Raji (cell line): Measurements from ENCODE around the gene ACBD5.

Source experiments
- POLR2A ChIP-seq: IDR thresholded peaks from 2 replicates; pipeline ENCODE4 v1.6.1; 2011; ENCODE audit warnings: low read depth, low read length, control low read depth; ENCODE audit not compliant: insufficient read depth

ACBD5 gene

DNA sequence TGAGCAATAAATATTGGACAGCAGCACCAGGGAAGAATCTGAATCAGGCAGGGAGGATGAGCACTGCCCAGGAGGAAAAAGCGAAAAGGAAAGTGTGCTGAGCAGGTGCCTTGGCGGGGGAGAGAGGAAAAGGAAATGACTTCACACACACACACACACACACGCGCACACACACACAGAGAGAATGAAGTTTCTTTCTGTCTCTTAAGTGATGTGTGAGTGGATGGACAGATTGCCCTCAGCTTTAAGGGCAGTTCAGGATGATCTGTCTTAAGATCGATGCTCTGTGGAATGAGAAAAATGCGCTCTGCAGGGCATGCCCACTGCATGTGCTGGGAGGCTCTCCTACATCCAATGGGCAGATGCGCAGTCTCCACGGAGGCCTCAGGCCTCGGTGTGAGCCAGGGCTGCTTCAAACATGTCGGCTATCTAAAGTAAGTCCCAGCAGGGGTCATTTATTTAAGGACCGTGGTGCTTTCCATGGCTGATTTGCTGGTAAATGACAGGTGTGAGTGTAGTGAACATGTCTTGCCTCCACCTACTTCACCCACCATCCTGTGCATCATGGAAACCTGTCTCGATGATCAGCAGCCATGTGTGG is 2.5 kb upstream of the ACBD5 start:
- peak; percentile 82 for TF ChIP-seq POLR2A

DNA sequence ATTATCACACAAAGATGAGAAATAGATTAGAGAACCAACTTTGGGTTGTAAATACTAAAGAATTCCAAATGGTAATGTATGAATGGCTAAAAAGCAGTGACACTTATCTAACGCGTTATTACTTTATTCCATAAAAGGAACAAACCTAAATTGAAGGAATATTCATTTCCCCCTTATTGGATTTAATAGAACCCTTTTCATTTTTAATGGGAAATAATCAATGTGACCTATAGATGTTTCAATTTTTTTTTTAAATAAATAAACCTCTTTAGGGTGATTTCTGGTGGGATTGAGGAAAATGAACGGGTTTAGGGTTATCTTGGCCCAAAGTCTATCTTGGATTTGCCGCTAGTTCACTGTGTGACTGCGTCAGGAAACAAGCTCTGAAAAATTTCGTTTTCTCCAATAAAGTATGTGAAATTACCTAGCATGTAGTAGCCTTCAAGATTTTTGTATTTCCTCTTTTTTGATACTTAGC is 1.9 kb upstream of the ACBD5 start:
- no peak for TF ChIP-seq POLR2A

DNA sequence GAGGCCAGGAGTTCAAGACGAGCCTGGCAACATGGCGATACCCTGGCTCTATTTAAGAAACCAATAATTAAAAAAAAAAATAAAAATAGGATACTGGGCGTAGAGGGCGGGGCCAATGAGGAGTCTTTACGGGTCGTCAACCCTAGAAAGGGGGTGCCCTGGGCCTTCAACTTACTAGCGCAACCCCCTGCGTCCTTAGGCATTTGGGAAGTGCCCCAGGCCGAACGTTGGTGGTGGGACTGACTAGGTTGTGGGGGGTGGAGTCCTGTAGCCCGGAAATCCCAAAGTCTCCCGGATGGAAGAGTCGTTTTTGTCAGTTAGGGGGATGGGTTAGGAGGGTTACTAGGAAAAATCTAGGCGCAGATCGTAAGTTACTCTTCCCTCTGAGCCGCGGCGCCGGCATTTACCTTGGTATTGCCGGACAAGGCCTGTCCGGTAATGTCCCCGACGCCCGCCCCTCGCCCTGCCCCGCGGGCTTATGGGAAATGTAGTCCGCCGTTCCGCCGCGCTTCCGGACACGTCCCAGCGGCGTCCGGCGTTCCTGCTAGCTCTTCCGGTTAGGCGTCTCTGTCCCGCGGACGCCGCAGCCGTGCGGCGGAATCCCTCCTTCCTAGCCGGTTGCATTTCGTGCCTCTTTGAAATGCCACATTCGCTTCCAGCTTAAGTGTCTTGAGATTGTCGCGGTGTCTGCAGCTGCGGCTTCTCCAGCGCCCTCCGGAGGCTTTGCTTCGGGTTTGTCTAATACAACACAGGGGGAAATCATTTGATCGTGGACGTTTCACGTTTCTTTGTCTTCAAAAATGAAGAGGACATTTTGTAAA is 1.3 kb upstream of the ACBD5 start:
- peak; percentile 86 for TF ChIP-seq POLR2A

DNA sequence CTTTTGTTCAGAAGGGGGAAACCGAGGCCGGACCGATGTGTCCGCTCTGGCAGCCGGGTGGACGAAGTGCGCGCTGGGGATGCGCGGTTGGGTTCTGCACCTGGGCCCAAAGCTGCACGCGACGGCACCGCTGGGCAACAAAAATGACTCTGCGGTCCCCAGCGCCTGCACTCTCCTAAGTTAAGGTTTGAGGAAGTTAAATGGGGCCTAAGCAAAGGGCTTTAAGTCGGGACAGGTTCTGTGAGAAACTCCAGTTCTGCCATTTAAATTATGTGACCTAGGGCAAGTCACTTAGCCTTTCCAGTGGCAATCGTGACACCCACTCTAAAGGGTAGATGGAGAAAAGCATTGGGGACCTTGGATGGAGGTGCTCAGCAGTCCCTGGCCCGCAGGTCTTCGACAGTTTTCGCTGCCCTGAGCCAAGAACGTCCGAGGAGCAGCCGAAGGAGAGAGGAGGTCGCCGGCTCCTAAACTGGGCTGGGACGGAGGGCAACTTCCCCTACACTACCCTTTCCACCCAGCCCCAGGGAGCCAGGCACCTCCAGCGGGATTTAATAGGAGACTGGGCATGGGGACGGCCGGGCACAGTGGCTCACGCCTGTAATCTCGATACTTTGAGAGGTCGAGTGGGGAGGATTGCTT is 534 bp upstream of the ACBD5 start:
- TF ChIP-seq POLR2A: no peak

DNA sequence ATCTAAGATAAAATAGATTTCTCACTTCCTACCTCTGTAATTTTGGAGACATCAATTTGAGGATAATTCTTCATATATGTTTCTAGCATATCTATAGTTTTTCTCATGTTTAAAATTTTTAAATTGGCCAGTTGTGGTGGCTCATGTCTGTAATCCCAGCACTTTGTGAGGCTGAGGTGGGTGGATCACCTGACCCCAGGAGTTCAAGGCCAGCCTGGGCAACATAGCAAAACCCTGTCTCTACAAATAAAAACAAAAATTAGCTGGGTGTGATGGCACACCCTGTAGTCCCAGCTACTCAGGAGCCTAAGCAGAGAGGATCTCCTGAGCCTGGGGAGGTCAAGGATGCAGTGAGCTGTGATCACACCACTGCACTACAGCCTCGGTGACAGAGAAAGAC is 4.9 kb downstream of the ACBD5 start:
- TF ChIP-seq POLR2A: no peak

DNA sequence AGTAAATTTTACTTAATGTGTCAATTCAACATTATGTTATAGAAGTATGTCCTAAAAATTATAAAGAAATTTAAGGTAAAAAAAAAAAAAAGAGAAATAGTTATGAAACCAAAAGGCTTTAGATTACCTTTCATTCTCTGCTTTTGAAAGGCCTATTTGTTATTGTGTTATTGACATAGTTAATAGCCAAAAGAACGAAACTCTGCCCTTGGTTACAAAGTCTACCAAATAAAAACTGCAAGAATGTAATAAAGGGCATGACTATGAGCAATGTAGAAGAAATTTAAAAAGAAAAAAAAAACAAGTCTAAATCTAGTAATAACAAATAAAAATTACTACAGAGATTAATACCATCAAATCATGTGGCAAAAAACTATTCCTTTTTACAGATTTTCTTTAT is 10.6 kb downstream of the ACBD5 start:
- TF ChIP-seq POLR2A: no peak

DNA sequence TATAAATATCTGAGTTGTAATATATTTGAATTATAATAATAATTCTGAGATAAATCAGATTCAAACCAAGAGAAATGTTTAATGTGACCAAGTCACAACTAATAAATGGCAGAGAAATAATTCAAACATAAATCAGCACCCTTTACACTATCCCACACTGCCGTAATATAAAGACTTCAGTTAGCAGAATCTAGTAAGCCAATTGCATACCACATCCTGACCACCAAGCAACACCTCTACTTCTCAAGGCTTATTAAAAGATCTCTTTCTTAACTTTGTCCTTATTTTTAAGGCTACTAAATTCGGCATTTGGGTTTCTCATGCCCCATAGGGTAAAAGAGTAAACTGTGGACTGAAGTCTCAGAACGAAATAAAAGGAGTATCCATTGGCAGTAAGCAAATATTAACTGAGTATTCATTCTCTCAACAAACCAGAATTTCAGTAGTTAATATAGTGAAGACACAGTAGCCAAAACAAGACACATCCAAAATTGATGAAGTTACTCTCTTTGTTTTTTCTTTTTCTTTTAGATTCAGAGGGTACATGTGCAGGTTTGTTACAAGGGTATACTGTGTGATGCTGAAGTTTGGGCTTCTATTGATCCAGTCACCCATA is 14.8 kb downstream of the ACBD5 start:
- no peak for TF ChIP-seq POLR2A

DNA sequence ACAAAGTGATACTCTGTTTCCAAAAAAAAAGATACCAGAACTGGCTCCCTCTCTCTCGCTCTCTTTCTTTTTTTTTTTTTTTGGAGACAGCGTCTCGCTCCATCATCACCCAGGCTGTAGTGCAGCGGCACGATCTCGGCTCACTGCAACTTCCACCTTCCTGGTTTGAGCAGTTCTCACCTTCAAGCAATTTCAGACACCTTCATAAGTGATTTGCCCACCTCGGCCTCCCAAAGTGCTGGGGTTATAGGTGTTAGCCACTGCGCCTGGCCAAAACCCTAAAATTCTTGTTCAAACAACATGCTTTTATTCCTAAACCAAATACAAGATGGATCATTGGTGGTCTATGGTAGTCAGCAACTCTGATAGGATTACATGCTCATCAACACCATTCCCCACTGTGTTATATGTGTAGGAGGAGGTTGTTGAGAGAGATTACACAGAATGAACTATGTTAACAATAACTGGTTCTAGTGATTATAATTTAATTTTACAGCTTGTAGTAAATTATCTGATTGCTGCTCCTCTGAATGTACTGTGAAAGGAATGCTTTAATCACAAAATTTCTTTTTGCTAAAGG is 15.5 kb downstream of the ACBD5 start:
- TF ChIP-seq POLR2A: no peak

DNA sequence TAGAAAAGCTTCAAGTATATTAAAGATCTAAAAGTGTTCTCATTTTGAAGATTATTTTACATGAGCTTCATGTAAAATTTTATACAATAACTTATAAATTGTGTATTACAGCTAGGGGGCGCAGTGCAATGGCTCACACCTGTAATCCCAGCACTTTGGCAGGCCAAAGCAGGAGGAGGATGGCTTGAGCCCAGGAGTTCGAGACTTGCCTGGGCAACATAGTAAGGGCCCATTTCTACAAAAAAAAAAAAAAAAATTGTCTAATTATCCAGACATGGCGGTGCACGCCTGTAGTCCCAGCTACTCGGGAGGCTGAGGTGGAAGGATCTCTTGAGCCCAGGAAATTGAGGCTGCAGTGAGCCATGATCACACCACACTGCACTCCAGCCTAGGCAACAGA is 16.6 kb downstream of the ACBD5 start:
- TF ChIP-seq POLR2A: no peak

DNA sequence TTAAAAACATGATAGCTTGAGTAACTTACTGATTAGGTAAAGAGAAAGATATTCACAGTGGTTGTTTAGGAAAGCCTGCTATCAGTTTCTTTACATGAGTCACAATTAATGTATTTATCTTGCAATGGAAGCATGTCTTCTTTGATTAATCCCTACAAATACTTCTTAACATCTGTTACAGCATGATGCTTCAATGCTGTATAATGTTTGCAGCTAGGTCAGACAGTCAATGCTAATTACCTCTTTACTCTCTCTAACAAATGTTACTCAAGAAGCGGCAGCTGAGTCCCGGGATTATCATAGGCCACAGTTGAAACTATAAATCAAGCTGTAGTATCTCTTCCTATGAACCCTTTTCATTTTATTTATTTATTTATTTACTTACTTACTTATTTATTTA is 33.2 kb downstream of the ACBD5 start:
- TF ChIP-seq POLR2A: no peak

DNA sequence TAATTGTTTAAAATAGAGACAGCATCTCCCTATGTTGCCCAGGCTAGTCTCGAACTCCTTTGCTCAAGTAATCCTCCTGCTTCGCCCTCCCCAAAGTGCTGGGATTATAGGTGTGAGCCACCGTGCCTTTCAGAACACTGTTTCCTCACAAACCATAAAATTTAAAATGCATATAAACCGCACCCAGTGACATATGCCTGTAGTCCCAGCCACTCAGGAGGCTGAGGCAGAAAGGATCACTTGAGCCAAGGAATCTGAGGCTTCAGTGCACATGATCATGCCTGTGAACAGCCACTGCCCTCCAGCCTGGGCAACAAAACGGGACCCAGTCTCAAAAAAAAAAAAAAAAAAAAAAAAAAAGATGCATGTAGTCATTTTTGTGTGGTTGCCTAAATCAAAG is 36.8 kb downstream of the ACBD5 start:
- no peak for TF ChIP-seq POLR2A

DNA sequence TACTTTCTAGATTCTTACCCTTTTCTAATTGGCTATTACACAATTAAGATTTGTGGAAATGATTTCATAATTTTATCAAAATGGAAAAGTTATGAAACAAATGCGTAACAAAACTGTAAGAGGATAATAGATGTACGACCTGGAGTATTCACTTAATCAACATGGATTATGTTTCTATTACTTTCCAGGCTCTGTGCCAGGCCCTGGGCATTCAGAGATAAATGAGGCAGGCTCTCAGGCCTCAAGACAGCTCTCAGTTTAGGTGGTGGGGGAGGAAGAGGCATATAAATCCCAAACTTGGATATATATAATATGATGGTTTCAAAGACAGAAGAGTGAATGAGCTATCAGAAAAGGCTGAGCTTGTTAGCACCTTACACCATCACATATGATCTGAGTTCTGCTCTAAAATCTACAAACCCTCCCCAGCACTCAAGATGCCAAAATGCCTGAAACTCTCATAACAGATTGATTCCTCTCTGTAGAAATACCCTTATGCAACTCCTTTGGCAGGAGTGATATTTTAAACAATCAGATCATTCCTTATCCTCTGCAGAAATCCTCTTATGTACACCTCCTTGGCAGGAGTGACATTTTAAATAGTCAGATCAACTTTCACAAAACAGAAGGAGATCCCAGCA is 42.5 kb downstream of the ACBD5 start:
- no peak for TF ChIP-seq POLR2A

DNA sequence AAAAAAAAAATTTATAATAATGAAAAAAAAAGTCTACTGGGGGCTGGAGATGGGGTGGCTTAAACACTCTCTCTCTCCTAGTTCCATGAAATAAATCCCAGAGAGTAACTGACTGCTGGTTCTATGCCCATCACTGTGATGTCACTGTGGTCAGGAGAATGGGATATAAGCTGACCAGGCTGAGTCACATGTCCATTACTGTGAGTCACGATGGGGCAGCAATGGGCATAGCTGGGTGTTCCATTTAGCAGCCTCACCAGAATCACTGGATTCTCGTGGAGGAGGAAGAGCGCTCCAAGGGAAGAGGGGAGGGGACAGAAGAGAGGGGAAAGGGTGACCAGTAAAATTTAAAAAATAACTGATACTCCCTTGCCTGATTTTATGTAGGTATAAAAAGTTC is 48.3 kb downstream of the ACBD5 start:
- TF ChIP-seq POLR2A: no peak

DNA sequence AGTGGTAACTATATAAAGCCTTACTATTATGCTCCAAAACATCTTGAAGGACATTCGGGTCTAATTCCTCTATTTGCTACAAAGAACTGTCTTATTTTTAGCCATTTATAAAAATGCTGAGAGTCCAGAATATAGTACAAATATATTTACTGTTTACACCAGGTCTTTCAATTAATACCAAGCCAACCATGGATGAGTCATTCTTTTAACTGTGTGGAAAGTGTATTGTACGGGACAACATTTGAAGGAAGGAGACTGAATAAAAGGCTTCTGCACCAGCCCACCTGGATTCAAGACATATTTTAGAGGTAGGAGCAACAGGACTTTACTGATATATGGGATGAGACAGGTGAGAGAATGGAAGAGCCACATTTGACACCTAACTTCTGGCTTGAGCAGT is 50.1 kb downstream of the ACBD5 start:
- TF ChIP-seq POLR2A: no peak

DNA sequence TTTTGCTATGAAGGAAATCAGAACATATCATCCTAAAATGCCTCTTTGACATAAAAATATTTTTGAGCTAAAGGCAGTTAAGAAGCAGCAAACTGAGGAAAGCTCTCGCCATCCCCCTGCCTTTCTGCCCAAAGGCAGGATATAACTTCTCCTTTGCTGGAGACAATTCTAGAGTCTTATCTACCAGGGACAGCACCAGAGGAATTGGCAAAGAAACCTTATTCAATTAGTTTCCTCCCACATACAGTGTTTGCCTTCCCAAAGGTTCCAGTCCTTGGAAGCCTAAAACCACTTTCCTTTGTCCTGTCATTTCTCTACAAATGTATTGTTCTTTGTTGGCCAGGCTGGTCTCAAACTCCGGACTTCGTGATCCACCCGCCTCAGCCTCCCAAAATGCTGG is 51.7 kb downstream of the ACBD5 start:
- TF ChIP-seq POLR2A: no peak
